ACHN (cell line): ENCODE data around the gene LGALS7B.

ENCODE experiments used
- DNase-seq: peaks from one replicate; pipeline ENCODE4 v3.0.0-alpha.2; 2015
- in situ Hi-C: cut with HindIII; loops from 2 replicates; pipeline ENCODE4 v1.10.0; 2017; ENCODE audit warnings: low sequenced_read_pairs, low pct_ligation_motif_present, low pct_unique_long_range_greater_than_20kb

The LGALS7B gene

DNA sequence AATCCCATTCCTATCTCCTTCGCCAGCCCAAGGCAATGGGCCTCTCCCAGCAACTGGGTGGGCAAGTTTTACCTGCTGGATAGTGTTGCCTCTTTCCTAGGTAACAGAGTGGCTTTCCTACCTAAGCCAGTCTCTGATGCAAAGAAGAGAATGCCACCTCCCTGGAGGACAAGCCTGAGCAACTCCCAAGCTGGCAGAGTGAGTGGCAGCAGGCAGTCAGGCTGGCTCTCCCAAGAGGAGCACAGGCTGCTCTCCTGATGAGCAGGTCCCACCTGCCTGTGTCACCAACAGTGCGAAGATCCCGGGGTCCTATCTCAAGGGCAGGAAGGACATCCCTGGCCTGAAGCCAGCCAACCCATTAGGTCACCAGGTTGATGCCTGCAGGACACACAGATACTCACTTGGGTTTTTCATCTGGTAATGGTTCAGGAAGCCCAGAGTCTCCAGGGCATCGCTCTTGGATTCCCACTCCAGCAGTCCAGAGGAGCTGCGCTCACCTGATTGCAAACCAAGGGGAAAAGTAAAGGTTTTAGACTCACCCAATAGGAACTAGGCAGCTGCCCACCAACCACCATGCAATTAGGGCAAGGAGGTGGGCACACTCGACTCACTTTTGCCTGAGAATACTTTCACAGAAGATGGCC, 48.1 kb downstream of the LGALS7B start:
- DNase-seq: no peak
- in situ Hi-C loops: no loop called here

GRCh38 chr19:38837656-38838121, 48.7 kb downstream of the LGALS7B start:
- no peak for DNase-seq
- in situ Hi-C loops: no loop called here

- in situ Hi-C loops: no loop called here
- no peak for DNase-seq
Measured at GRCh38 chr19:38838208-38838985, 49.4 kb downstream of the LGALS7B start.

DNA sequence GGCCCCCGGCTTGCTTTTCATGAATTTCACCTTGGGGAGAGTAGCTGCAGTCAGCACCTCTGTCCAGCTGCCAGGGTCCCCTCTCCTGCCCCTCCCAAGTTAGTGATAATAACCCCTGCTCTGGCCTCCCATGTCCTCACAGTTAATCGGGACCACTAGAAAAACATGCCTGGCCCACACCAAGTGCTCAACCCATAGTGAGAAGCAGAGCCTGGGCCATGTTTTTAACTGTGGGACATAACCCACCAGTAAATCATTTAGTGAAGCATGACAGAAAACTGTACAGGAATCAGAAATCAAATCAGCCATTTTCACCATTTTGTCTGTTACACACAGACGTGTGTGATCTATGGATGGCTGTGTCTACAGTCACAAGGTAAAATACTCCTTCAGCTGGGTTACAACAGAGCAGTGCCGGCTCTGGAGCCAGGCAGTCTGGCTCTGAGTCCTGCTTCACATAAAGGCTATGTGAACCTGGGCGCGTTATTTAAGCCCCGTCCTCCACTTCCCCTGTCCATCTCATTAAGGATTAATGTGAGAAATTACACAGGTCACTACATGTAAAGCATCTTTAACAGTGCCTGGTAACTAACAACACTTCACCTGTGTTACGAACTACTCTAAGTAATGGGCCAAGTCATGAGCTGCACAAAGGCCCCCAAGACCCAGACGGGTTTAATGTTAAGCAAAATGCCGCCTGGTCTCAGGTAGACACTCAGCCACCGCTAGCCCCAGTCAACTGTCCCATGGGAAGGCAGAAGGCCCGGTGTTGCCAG, 50.2 kb downstream of the LGALS7B start:
- in situ Hi-C loops: no loop called here

DNA sequence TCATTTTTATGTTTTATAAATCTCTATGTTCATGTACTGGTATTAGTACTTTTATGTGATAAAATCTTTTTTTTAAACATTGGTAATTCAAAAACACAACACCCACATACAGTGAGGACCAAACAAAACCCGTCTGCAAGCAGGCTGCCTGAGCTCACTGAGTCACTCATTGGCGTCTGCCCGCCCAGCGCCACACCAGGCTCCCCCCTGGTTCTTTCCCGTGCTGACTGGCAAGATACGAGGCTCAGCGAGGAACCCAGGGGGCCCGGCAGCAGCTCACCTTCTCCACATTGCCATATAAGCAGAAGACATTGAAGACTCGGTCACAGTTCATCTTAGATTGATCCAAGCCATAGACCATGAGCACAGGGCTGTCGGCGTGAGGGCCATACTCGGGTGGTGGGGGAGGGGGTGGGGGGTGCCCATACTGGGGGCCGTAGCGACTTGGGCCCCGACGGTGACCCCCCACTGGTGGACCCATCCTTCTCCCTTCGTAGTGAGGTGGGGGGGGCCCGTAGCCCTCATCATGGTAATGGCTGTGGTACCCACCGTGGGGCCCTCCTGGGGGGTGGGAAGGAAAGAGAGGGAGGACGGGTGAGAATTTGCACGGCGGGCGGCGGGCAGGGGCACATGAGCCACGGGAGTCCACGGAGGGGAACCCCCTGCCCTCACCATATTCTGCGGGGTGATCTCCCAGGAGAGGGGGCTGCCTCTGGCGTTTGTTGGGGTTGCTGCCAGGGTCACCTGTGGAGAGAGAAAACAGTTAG, 51.0 kb downstream of the LGALS7B start:
- no peak for DNase-seq
- in situ Hi-C loops: no loop called here

More for the DNA sequence above, 50.2 kb downstream of the LGALS7B start:
- DNase-seq: no peak

GRCh38 chr19:38840583-38840968, 51.6 kb downstream of the LGALS7B start:
- no peak for DNase-seq
- in situ Hi-C loops: no loop called here
